Stomach (tissue), 9 donors: ENCODE results near the gene MAN1A1. TPM values are rescaled to one million over a fixed set of nuclear protein-coding genes. Genes with fewer than 3 reads are reported as not detected.

Source experiments
- DNase-seq, 2 donors: peaks; one replicate each; pipeline versions ENCODE4 v3.0.0 to v3.0.0-alpha.2; 2013 to 2019
- H3K27ac ChIP-seq, 5 donors: fragments of 200-600 bp in 4 of 5; sonication (generic) in 4 of 5; one replicate each; pipeline ENCODE4 v1.5.1; 2013 to 2019; ENCODE audit warnings: mild to moderate bottlenecking in 1 of 5, moderate library complexity in 1 of 5
- H3K27me3 ChIP-seq, 3 donors: fragments of 200-600 bp; sonication (generic); one replicate each; pipeline ENCODE4 v1.5.1; 2017 to 2019; ENCODE audit warnings: mixed run types in 1 of 3
- H3K36me3 ChIP-seq, 4 donors: fragments of 200-600 bp; sonication (generic); 1 replicate in 3 of 4; 2 replicates in 1 of 4; pipeline ENCODE4 v1.5.1; 2016 to 2019
- H3K4me1 ChIP-seq, 4 donors: fragments of 200-600 bp; sonication (generic); one replicate each; pipeline ENCODE4 v1.5.1; 2016 to 2019
- H3K4me3 ChIP-seq, 4 donors: fragments of 200-600 bp; sonication (generic) in 3 of 4; one replicate each; pipeline ENCODE4 v1.5.1; 2016 to 2019; ENCODE audit warnings: mild to moderate bottlenecking in 1 of 4
- H3K9me3 ChIP-seq, 4 donors: fragments of 200-600 bp; sonication (generic); one replicate each; pipeline ENCODE4 v1.5.1; 2016 to 2019
- CTCF ChIP-seq, 7 experiments: fragments of 450-650 bp in 4 of 7; fragments of 200-600 bp in 3 of 7; sonication (generic) in 3 of 7; IDR thresholded peaks; one replicate each; pipeline ENCODE4 v1.5.1; 2016 to 2019; ENCODE audit warnings: antibody characterized with exemption in 7 of 7, control low read depth in 2 of 7, mild to moderate bottlenecking in 1 of 7
- EP300 ChIP-seq: sonication (generic); formaldehyde crosslinking; IDR thresholded peaks from one replicate; pipeline ENCODE4 v1.6.1; 2017; ENCODE audit warnings: antibody characterized with exemption
- POLR2A ChIP-seq, 4 donors: fragments of 450-650 bp; IDR thresholded peaks; one replicate each; pipeline ENCODE4 v1.6.1; 2016; ENCODE audit warnings: antibody characterized with exemption in 4 of 4, control low read depth in 2 of 4, mild to moderate bottlenecking in 1 of 4, moderate library complexity in 1 of 4
- POLR2AphosphoS5 ChIP-seq, 3 donors: sonication (generic); formaldehyde crosslinking; IDR thresholded peaks; one replicate each; pipeline ENCODE4 v1.6.1; 2016; ENCODE audit warnings: antibody characterized with exemption in 3 of 3
- WGBS, 5 donors: extraction: QIAGEN DNeasy Blood & Tissue Kit in 3 of 5; methylation state at CpG; one replicate each; pipeline versions ENCODE4 v1.1.5 to v1.1.7; 2013 to 2018; 5-methylcytosine and 5-hydroxymethylcytosine counted together
- intact Hi-C: fragments of 100-400 bp; cut with DNase I; formaldehyde crosslinking; loops from one replicate; pipeline ENCODE4 v1.15.1; 2023; ENCODE audit warnings: low total_unique reads
- polyA plus RNA-seq, 3 donors: library from polyadenylated mRNA; stranded (reverse); fragments of 200-250 nt; gene quantifications; one replicate each; pipeline ENCODE4 v1.2.3, GENCODE V29; 2013
- total RNA-seq, 5 donors: library from RNA; depleted of rRNA; stranded (reverse); fragments of >200 nt; gene quantifications; one replicate each; pipeline versions ENCODE4 v1.1.0 to v1.2.3, GENCODE V29; 2014 to 2016
- donor health status: healthy with polysubstance abuse.
- donor health status: Bipolar disorder and iron deficiency.
- donor health status: healthy.

MAN1A1 gene
- total and polyA plus RNA-seq, 8 donors = 8.0 to 132 (median 47.9) TPM

GRCh38 chr6:119329794-119330180 is 19.8 kb downstream of the MAN1A1 start:
- no peak for DNase-seq
- H3K9me3 ChIP-seq = no peaks in the 10 kb centered on the region
- intact Hi-C loops = no loop called here
- H3K4me1 ChIP-seq = peaks cover 0 to 43% (median 22%) of the 10 kb centered on the region in 4 donors
- H3K27me3 ChIP-seq = no peaks in the 10 kb centered on the region
- H3K4me3 ChIP-seq = no peak overlapping the region
- no peak for TF ChIP-seq POLR2A (IDR thresholded peaks at IDR 0.05)
- TF ChIP-seq CTCF (IDR thresholded peaks at IDR 0.05) = no peak
- TF ChIP-seq EP300 = no peak
- TF ChIP-seq POLR2AphosphoS5 (IDR thresholded peaks at IDR 0.05) = no peak
- peaks cover 0 to 32% (median 10%) of the 10 kb centered on the region in 4 donors for H3K36me3 ChIP-seq
- no peak overlapping the region for H3K27ac ChIP-seq

- TF ChIP-seq POLR2AphosphoS5 (IDR thresholded peaks at IDR 0.05) (no peak), EP300 (no peak), CTCF (IDR thresholded peaks at IDR 0.05) (no peak), POLR2A (IDR thresholded peaks at IDR 0.05) (no peak)
- H3K27ac ChIP-seq = no peak overlapping the region
- no peaks in the 10 kb centered on the region for H3K9me3 ChIP-seq
- peaks cover 0 to 32% (median 10%) of the 10 kb centered on the region in 4 donors for H3K36me3 ChIP-seq
- WGBS, 5 donors = 71 to 85% (median 79%) methylated on average over 4 of the region's 4 CpGs
- intact Hi-C loops = no loop called here
- H3K27me3 ChIP-seq = no peaks in the 10 kb centered on the region
- peaks cover 0 to 38% (median 19%) of the 10 kb centered on the region in 4 donors for H3K4me1 ChIP-seq
- no peak for DNase-seq
- H3K4me3 ChIP-seq = no peak overlapping the region
These were observed 20.4 kb downstream of the MAN1A1 start for GRCh38 chr6:119328892-119329793.

GRCh38 chr6:119328254-119328653 is 21.3 kb downstream of the MAN1A1 start:
- Histone ChIP-seq H3K27ac (no peak overlapping the region), H3K4me3 (no peak overlapping the region), H3K9me3 (no peaks in the 10 kb centered on the region), H3K4me1 (peaks cover 0 to 35% (median 15%) of the 10 kb centered on the region in 4 donors), H3K27me3 (no peaks in the 10 kb centered on the region), H3K36me3 (peaks cover 0 to 32% (median 10%) of the 10 kb centered on the region in 4 donors)
- intact Hi-C loops = no loop called here
- 32 to 93% (median 79%) methylated on average over 2 of the region's 2 CpGs for WGBS, 5 donors
- DNase-seq = no peak
- no peak for TF ChIP-seq EP300
- no peak for TF ChIP-seq POLR2AphosphoS5 (IDR thresholded peaks at IDR 0.05)
- no peak for TF ChIP-seq CTCF (IDR thresholded peaks at IDR 0.05)
- TF ChIP-seq POLR2A (IDR thresholded peaks at IDR 0.05) = no peak

DNA sequence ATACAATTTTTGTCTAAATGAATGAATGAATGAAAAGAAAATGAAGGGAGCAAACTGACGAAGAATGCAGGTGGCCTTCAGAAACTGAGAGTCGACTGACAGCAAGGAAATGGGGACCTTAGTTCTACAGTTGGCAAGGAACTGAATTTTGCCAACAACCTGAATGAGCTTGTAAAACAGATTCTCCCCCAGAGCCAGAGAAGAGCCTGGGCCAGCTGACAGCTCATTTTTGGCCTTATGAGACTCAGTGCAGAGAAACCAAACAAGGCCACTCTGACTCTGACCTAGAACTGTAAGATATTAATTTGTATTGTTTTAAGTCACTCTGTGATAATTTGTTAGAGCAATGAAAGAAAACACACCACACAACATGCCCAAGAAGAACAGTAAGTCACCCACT is 21.8 kb downstream of the MAN1A1 start:
- Histone ChIP-seq H3K36me3 (peaks cover 0 to 32% (median 10%) of the 10 kb centered on the region in 4 donors), H3K27ac (no peak overlapping the region), H3K27me3 (no peaks in the 10 kb centered on the region), H3K4me1 (peaks cover 0 to 37% (median 14%) of the 10 kb centered on the region in 4 donors), H3K9me3 (no peaks in the 10 kb centered on the region), H3K4me3 (no peak overlapping the region)
- intact Hi-C loops = no loop called here
- no peak for DNase-seq
- TF ChIP-seq EP300 (no peak), POLR2A (IDR thresholded peaks at IDR 0.05) (no peak), CTCF (IDR thresholded peaks at IDR 0.05) (no peak), POLR2AphosphoS5 (IDR thresholded peaks at IDR 0.05) (no peak)
- 82 to 94% (median 90%) methylated on average over 2 of the region's 2 CpGs for WGBS, 5 donors
